ENCODE measurements around the gene NEURL4.
"Not testable (repeated sequence)": the region's sequence is repeated elsewhere in the genome, so short reads cannot be mapped to it uniquely, and the experiment has no call there.

The NEURL4 gene

GRCh38 chr17:7347630-7348477, 18.7 kb upstream of the NEURL4 start:
- DNase-seq (ENCODE audit: low read depth in 1 of 2, low spot score in 1 of 2) = no peak

- no peak for DNase-seq (ENCODE audit: low read depth in 1 of 2, low spot score in 1 of 2)
These were observed 17.9 kb upstream of the NEURL4 start for GRCh38 chr17:7346761-7347614.

- no peak for DNase-seq (ENCODE audit: low read depth in 1 of 2, low spot score in 1 of 2)
These were observed 14.1 kb upstream of the NEURL4 start for GRCh38 chr17:7343250-7343649.

- no peak for DNase-seq (ENCODE audit: low read depth in 1 of 2, low spot score in 1 of 2)
These were observed 12.7 kb upstream of the NEURL4 start for GRCh38 chr17:7341842-7342241.

GRCh38 chr17:7340179-7340578, 11.0 kb upstream of the NEURL4 start:
- DNase-seq (ENCODE audit: low read depth in 1 of 2, low spot score in 1 of 2) = no peak

- not testable (repeated sequence) for DNase-seq (ENCODE audit: low read depth in 1 of 2, low spot score in 1 of 2)
These were observed 8.5 kb upstream of the NEURL4 start for GRCh38 chr17:7337600-7337999.

- peak; percentile 60 to 78 for DNase-seq (ENCODE audit: low read depth in 1 of 2, low spot score in 1 of 2)
These were observed 7.4 kb upstream of the NEURL4 start, which contains the start of gene ACAP1 for GRCh38 chr17:7336240-7337175. TSS of gene ACAP1 (plus strand) at chr17:7336529. CDS start at chr17:7336735, 206 bp downstream.

GRCh38 chr17:7335765-7336164, 6.6 kb upstream of the NEURL4 start:
- not testable (repeated sequence) for DNase-seq (ENCODE audit: low read depth in 1 of 2, low spot score in 1 of 2)

GRCh38 chr17:7334938-7335538, 5.9 kb upstream of the NEURL4 start:
- DNase-seq (ENCODE audit: low read depth in 1 of 2, low spot score in 1 of 2) = no peak

- not testable (repeated sequence) for DNase-seq (ENCODE audit: low read depth in 1 of 2, low spot score in 1 of 2)
These were observed 3.5 kb upstream of the NEURL4 start for GRCh38 chr17:7332600-7333069.

GRCh38 chr17:7332111-7332510, 3.0 kb upstream of the NEURL4 start:
- DNase-seq (ENCODE audit: low read depth in 1 of 2, low spot score in 1 of 2) = no peak

GRCh38 chr17:7330638-7331015, 1.5 kb upstream of the NEURL4 start:
- DNase-seq (ENCODE audit: low read depth in 1 of 2, low spot score in 1 of 2) = no peak

GRCh38 chr17:7329997-7330637, 982 bp upstream of the NEURL4 start:
- DNase-seq (ENCODE audit: low read depth in 1 of 2, low spot score in 1 of 2) = peak in 1 of 2 donors; percentile 72

- DNase-seq (ENCODE audit: low read depth in 1 of 2, low spot score in 1 of 2) = peak; percentile 90 to 94
These were observed 350 bp upstream of the NEURL4 start for GRCh38 chr17:7329374-7329996.

- DNase-seq (ENCODE audit: low read depth in 1 of 2, low spot score in 1 of 2) = no peak
These were observed 1.1 kb downstream of the NEURL4 start for GRCh38 chr17:7328009-7328408.

- no peak for DNase-seq (ENCODE audit: low read depth in 1 of 2, low spot score in 1 of 2)
These were observed 1.6 kb downstream of the NEURL4 start for GRCh38 chr17:7327501-7327900.

GRCh38 chr17:7327056-7327455, 2.1 kb downstream of the NEURL4 start:
- DNase-seq (ENCODE audit: low read depth in 1 of 2, low spot score in 1 of 2) = no peak

- no peak for DNase-seq (ENCODE audit: low read depth in 1 of 2, low spot score in 1 of 2)
These were observed 2.9 kb downstream of the NEURL4 start for GRCh38 chr17:7326186-7326585.

- DNase-seq (ENCODE audit: low read depth in 1 of 2, low spot score in 1 of 2) = no peak
These were observed 4.1 kb downstream of the NEURL4 start for GRCh38 chr17:7325031-7325528.

Data from activated CD4-positive, alpha-beta T cell treated with anti-CD3 and anti-CD28 coated beads, Interleukin-2, amount 50 U/mL, for 24 hours (primary cell).